Left ventricle myocardium inferior (tissue), 1 donor: Measurements from ENCODE around the gene FAM221B. TPM values are rescaled to one million over a fixed set of nuclear protein-coding genes. Genes with fewer than 3 reads are reported as not detected.
A peak's percentile ranks its signal among the peaks of the same experiment; 100 is the strongest.

Experiments used
- DNase-seq: peaks from one replicate; pipeline ENCODE4 v3.0.0-alpha.2; 2020
- H3K27ac ChIP-seq: fragments of 200-600 bp; replicated peaks from 2 replicates; pipeline ENCODE4 v1.8.0; 2021
- H3K27me3 ChIP-seq: fragments of 200-600 bp; 2 replicates; pipeline ENCODE4 v1.8.0; 2021; ENCODE audit warnings: low read depth
- H3K36me3 ChIP-seq: fragments of 200-600 bp; 2 replicates; pipeline ENCODE4 v1.8.0; 2021
- H3K4me1 ChIP-seq: fragments of 200-600 bp; 2 replicates; pipeline ENCODE4 v1.8.0; 2021
- H3K4me3 ChIP-seq: fragments of 200-600 bp; 2 replicates; pipeline ENCODE4 v1.8.0; 2021; ENCODE audit warnings: mild to moderate bottlenecking, moderate library complexity
- H3K9me3 ChIP-seq: fragments of 200-600 bp; replicated peaks from 2 replicates; pipeline ENCODE4 v1.8.0; 2021
- intact Hi-C: fragments of 100-400 bp; cut with micrococcal nuclease; formaldehyde crosslinking; loops from one replicate; pipeline ENCODE4 v1.11.0; 2022
- total RNA-seq: library from RNA; stranded (reverse); fragmentation: NEBNext Ultra II Directional; extraction: Animal tissue kit (Norgen Biotek cat#: 25700); gene quantifications from one replicate; pipeline ENCODE4 v1.2.1, GENCODE V29; 2021
- TF ChIP-seq, protein P1 (sequence below): fragments of 200-600 bp; IDR thresholded peaks from 2 replicates; pipeline ENCODE4 v1.8.0; 2021; ENCODE audit warnings: antibody characterized with exemption, mild to moderate bottlenecking, borderline replicate concordance
- donor health status: DM: no; HTN: yes; CAD: no; lungs with severe emphysema.

FAM221B gene
- total RNA-seq, 1 donor from 2014 or later: not detected

DNA sequence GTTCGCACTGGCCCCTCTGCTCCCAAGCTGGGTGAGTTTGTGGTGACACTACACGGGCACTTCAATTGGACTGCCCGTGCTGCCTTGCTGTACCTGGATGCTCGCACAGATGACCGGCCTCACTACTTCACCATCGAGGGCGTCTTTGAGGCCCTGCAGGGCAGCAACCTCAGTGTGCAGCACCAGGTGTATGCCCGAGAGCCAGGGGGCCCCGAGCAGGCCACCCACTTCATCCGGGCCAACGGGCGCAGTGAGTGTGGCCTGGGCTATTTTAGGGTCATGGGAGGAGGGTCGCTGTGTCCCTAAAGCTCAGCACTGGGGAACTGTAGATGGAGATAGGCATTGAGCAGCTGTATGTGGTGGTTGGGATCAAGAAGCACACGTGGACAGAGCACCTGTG is 35.7 kb downstream of the FAM221B start:
- H3K27ac ChIP-seq: peak overlapping the region; percentile 25
- H3K27me3 ChIP-seq: no peaks in the 10 kb centered on the region
- peak overlapping the region; percentile 78 for H3K4me3 ChIP-seq
- H3K36me3 ChIP-seq: no peaks in the 10 kb centered on the region
- intact Hi-C loops: no loop called here
- TF ChIP-seq, protein P1, sequence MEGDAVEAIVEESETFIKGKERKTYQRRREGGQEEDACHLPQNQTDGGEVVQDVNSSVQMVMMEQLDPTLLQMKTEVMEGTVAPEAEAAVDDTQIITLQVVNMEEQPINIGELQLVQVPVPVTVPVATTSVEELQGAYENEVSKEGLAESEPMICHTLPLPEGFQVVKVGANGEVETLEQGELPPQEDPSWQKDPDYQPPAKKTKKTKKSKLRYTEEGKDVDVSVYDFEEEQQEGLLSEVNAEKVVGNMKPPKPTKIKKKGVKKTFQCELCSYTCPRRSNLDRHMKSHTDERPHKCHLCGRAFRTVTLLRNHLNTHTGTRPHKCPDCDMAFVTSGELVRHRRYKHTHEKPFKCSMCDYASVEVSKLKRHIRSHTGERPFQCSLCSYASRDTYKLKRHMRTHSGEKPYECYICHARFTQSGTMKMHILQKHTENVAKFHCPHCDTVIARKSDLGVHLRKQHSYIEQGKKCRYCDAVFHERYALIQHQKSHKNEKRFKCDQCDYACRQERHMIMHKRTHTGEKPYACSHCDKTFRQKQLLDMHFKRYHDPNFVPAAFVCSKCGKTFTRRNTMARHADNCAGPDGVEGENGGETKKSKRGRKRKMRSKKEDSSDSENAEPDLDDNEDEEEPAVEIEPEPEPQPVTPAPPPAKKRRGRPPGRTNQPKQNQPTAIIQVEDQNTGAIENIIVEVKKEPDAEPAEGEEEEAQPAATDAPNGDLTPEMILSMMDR: no peak
- no peak for DNase-seq
- no peaks in the 10 kb centered on the region for H3K9me3 ChIP-seq
- H3K4me1 ChIP-seq: peaks cover 56% of the 10 kb centered on the region

DNA sequence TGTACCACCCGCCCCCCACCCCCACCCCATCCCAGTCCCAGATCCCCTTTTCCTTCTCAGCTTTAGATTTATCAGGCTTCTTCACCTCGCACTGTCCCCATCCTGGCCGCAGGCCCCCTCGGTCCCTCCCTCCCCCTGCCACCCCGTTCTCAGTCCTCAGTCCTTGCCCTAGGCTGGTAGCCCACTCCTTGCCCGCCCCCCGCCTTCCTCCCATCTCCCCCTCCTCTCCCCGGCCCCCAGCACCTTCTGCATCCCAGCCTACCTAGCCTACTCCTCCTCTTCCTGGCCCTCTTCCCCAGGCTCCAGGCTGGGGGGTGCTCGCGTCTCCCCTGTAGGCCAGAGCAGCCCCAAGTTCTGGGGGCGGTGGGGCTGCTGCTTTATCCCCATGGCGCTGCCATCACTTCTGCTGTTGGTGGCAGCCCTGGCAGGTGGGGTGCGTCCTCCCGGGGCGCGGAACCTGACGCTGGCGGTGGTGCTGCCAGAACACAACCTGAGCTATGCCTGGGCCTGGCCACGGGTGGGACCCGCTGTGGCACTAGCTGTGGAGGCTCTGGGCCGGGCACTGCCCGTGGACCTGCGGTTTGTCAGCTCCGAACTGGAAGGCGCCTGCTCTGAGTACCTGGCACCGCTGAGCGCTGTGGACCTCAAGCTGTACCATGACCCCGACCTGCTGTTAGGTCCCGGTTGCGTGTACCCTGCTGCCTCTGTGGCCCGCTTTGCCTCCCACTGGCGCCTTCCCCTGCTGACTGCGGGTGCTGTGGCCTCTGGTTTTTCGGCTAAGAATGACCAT is 36.3 kb downstream of the FAM221B start:
- peaks cover 56% of the 10 kb centered on the region for H3K4me1 ChIP-seq

DNA sequence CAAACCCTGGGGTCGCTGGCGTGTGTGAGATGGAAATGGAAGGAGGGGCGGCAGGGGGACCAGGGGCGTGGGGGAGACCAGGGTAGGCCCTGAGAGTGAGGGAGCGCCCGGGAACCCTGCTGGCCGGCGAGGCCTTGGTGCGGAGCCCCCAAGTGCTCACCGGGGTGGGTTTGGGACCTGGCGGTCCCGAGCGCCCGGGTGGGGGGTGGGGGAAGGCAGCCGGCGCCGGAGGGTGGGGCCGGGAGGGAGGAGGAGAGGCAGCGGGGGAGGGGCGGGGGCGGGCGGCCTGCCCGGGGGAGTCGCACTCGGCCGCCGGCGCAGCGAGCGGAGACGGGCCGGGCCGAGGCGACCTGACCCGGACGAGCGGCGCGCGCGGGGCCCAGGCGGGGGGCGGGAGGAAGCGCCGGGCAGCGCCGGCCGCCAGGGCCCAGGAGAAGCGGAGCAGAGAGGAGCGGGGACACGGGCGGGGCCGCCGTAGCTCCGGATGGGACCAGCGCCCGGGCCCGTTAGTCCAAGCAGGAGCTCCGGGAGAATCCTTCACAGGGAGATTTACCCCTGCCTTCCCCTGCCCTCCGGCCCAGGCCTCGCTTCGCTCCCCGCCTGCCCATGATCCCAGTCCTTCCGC is 37.1 kb downstream of the FAM221B start, which contains the start of gene NPR2:
TSS of gene NPR2 (plus strand) at position 295 of the 625 bp plus-strand sequence. CDS start 818 bp downstream, outside the sequence.
- intact Hi-C loops: no loop called here
- H3K27me3 ChIP-seq: no peaks in the 10 kb centered on the region
- H3K4me1 ChIP-seq: peaks cover 56% of the 10 kb centered on the region
- H3K4me3 ChIP-seq: peak within 1 kb of the TSS; percentile 78
- no peaks in the 10 kb centered on the region for H3K9me3 ChIP-seq
- TF ChIP-seq, protein P1: no peak
- DNase-seq: peak; percentile 55
- H3K36me3 ChIP-seq: no peaks in the 10 kb centered on the region
- peak within 1 kb of the TSS; percentile 91 for H3K27ac ChIP-seq

More for the DNA sequence above, 36.3 kb downstream of the FAM221B start:
- H3K36me3 ChIP-seq: no peaks in the 10 kb centered on the region
- H3K9me3 ChIP-seq: no peaks in the 10 kb centered on the region
- peak overlapping the region; percentile 91 for H3K27ac ChIP-seq
- TF ChIP-seq, protein P1: no peak
- H3K27me3 ChIP-seq: no peaks in the 10 kb centered on the region
- DNase-seq: no peak
- intact Hi-C loops: no loop called here
- H3K4me3 ChIP-seq: peak overlapping the region; percentile 78

DNA sequence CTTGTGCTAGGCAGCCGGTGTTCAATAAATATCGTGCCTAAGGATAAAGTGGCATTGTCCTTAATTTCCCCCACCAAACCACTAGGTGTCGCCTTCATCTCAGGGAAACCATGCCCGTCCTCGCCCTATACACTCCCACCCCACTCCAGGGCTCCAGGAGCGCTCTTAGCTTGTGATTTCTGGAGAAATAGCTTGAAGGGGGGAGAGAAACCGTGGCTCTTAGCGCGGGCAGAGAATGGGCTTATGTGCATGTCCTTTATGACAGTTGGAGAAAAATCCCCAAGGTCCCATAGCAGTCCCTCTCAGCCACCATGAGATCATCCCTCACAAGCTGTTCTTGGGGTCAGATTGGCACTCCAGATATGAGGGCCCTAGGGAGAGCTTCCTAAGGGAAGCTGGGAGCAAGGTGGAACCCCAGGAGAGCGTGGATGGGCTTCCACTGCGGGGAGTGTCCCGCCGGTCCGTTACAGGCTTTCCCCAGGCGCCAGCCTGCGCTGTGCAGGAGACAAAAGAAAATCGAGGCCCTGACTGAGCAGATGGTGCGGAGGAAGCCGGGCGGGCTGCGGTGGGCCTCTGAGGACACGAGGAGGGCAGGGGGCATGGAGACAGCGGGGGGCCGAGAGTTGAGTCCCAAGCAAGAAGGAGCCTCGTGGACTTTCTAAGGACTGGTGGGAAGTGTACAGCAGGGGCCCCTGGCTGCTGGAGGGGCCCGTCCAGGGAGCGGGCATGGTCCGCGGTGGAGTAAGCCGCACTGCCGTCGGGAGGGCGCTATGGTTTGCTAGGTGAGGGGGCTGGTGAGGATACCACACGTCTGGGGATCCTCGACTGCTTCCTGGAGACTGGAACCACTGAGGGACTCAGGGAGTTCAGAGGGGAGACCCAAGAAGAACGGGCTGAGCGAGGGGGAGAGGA is 37.9 kb downstream of the FAM221B start:
- intact Hi-C loops: no loop called here
- peak; percentile 67 for DNase-seq
- Histone ChIP-seq H3K27ac (peak overlapping the region; percentile 91), H3K27me3 (no peaks in the 10 kb centered on the region), H3K4me3 (peak overlapping the region; percentile 78), H3K9me3 (no peaks in the 10 kb centered on the region), H3K36me3 (no peaks in the 10 kb centered on the region), H3K4me1 (peaks cover 51% of the 10 kb centered on the region)
- TF ChIP-seq, protein P1: peak; percentile 87

DNA sequence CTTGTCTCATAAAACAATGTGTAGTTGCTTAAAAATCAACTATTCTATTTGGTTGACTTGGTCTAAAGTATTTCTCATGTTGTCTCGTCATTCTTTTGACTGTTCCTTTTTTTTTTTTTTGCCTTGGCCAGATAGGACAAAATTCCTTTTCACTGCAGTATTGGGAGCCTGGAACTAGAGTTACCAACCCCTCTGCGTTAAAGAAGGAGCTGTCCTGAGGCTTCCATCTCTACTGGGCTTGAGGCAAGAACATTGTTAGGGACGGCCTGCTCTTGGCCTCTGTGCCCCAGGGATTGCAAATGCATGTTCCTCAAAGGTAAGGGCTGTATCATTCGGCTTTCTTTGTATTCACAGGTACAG is 38.5 kb downstream of the FAM221B start:
- no peak for DNase-seq
- TF ChIP-seq, protein P1: no peak
- intact Hi-C loops: no loop called here
- Histone ChIP-seq H3K4me1 (peaks cover 45% of the 10 kb centered on the region), H3K36me3 (no peaks in the 10 kb centered on the region), H3K4me3 (no peak overlapping the region), H3K9me3 (no peaks in the 10 kb centered on the region), H3K27ac (peak overlapping the region; percentile 91), H3K27me3 (no peaks in the 10 kb centered on the region)
